Measurements from ENCODE around the gene B4GALNT1. TPM values are rescaled to one million over a fixed set of nuclear protein-coding genes. Genes with fewer than 3 reads are reported as not detected.

Gene B4GALNT1
- total and polyA plus RNA-seq, 9 of the 15 experiments (the other 6 are each of a cell fraction or from before 2014, with no cell fraction given): 1.0 to 32.2 (median 9.8) TPM

GRCh38 chr12:57632958-57633840 lies at the start of gene B4GALNT1 (continued):
- TF ChIP-seq, protein P1, sequence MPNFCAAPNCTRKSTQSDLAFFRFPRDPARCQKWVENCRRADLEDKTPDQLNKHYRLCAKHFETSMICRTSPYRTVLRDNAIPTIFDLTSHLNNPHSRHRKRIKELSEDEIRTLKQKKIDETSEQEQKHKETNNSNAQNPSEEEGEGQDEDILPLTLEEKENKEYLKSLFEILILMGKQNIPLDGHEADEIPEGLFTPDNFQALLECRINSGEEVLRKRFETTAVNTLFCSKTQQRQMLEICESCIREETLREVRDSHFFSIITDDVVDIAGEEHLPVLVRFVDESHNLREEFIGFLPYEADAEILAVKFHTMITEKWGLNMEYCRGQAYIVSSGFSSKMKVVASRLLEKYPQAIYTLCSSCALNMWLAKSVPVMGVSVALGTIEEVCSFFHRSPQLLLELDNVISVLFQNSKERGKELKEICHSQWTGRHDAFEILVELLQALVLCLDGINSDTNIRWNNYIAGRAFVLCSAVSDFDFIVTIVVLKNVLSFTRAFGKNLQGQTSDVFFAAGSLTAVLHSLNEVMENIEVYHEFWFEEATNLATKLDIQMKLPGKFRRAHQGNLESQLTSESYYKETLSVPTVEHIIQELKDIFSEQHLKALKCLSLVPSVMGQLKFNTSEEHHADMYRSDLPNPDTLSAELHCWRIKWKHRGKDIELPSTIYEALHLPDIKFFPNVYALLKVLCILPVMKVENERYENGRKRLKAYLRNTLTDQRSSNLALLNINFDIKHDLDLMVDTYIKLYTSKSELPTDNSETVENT (CRISPR knock-in tag; IDR thresholded peaks at IDR 0.05): peak; percentile 39; the same call in 1 of the 2 replicates
- no peak for TF ChIP-seq NR1H2 (CRISPR knock-in tag; IDR thresholded peaks at IDR 0.05)
- no peak for TF ChIP-seq KAT2B (IDR thresholded peaks at IDR 0.05; ENCODE audit: low read depth, low read length)
- TF ChIP-seq NUFIP1 (IDR thresholded peaks at IDR 0.05; ENCODE audit: partially characterized antibody): no peak
- TF ChIP-seq ZNF324 (CRISPR knock-in tag; IDR thresholded peaks at IDR 0.05): no peak
- peak; percentile 55 for TF ChIP-seq AFF4 (CRISPR knock-in tag; IDR thresholded peaks at IDR 0.05)
- TF ChIP-seq ZSCAN32 (CRISPR knock-in tag; IDR thresholded peaks at IDR 0.05): no peak
- TF ChIP-seq MTA2 (IDR thresholded peaks at IDR 0.05; ENCODE audit: low read depth): no peak
- TF ChIP-seq, protein P2, sequence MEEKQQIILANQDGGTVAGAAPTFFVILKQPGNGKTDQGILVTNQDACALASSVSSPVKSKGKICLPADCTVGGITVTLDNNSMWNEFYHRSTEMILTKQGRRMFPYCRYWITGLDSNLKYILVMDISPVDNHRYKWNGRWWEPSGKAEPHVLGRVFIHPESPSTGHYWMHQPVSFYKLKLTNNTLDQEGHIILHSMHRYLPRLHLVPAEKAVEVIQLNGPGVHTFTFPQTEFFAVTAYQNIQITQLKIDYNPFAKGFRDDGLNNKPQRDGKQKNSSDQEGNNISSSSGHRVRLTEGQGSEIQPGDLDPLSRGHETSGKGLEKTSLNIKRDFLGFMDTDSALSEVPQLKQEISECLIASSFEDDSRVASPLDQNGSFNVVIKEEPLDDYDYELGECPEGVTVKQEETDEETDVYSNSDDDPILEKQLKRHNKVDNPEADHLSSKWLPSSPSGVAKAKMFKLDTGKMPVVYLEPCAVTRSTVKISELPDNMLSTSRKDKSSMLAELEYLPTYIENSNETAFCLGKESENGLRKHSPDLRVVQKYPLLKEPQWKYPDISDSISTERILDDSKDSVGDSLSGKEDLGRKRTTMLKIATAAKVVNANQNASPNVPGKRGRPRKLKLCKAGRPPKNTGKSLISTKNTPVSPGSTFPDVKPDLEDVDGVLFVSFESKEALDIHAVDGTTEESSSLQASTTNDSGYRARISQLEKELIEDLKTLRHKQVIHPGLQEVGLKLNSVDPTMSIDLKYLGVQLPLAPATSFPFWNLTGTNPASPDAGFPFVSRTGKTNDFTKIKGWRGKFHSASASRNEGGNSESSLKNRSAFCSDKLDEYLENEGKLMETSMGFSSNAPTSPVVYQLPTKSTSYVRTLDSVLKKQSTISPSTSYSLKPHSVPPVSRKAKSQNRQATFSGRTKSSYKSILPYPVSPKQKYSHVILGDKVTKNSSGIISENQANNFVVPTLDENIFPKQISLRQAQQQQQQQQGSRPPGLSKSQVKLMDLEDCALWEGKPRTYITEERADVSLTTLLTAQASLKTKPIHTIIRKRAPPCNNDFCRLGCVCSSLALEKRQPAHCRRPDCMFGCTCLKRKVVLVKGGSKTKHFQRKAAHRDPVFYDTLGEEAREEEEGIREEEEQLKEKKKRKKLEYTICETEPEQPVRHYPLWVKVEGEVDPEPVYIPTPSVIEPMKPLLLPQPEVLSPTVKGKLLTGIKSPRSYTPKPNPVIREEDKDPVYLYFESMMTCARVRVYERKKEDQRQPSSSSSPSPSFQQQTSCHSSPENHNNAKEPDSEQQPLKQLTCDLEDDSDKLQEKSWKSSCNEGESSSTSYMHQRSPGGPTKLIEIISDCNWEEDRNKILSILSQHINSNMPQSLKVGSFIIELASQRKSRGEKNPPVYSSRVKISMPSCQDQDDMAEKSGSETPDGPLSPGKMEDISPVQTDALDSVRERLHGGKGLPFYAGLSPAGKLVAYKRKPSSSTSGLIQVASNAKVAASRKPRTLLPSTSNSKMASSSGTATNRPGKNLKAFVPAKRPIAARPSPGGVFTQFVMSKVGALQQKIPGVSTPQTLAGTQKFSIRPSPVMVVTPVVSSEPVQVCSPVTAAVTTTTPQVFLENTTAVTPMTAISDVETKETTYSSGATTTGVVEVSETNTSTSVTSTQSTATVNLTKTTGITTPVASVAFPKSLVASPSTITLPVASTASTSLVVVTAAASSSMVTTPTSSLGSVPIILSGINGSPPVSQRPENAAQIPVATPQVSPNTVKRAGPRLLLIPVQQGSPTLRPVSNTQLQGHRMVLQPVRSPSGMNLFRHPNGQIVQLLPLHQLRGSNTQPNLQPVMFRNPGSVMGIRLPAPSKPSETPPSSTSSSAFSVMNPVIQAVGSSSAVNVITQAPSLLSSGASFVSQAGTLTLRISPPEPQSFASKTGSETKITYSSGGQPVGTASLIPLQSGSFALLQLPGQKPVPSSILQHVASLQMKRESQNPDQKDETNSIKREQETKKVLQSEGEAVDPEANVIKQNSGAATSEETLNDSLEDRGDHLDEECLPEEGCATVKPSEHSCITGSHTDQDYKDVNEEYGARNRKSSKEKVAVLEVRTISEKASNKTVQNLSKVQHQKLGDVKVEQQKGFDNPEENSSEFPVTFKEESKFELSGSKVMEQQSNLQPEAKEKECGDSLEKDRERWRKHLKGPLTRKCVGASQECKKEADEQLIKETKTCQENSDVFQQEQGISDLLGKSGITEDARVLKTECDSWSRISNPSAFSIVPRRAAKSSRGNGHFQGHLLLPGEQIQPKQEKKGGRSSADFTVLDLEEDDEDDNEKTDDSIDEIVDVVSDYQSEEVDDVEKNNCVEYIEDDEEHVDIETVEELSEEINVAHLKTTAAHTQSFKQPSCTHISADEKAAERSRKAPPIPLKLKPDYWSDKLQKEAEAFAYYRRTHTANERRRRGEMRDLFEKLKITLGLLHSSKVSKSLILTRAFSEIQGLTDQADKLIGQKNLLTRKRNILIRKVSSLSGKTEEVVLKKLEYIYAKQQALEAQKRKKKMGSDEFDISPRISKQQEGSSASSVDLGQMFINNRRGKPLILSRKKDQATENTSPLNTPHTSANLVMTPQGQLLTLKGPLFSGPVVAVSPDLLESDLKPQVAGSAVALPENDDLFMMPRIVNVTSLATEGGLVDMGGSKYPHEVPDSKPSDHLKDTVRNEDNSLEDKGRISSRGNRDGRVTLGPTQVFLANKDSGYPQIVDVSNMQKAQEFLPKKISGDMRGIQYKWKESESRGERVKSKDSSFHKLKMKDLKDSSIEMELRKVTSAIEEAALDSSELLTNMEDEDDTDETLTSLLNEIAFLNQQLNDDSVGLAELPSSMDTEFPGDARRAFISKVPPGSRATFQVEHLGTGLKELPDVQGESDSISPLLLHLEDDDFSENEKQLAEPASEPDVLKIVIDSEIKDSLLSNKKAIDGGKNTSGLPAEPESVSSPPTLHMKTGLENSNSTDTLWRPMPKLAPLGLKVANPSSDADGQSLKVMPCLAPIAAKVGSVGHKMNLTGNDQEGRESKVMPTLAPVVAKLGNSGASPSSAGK (IDR thresholded peaks at IDR 0.05): peak; percentile 90
